ENCODE results near the gene VPS50.

DNA sequence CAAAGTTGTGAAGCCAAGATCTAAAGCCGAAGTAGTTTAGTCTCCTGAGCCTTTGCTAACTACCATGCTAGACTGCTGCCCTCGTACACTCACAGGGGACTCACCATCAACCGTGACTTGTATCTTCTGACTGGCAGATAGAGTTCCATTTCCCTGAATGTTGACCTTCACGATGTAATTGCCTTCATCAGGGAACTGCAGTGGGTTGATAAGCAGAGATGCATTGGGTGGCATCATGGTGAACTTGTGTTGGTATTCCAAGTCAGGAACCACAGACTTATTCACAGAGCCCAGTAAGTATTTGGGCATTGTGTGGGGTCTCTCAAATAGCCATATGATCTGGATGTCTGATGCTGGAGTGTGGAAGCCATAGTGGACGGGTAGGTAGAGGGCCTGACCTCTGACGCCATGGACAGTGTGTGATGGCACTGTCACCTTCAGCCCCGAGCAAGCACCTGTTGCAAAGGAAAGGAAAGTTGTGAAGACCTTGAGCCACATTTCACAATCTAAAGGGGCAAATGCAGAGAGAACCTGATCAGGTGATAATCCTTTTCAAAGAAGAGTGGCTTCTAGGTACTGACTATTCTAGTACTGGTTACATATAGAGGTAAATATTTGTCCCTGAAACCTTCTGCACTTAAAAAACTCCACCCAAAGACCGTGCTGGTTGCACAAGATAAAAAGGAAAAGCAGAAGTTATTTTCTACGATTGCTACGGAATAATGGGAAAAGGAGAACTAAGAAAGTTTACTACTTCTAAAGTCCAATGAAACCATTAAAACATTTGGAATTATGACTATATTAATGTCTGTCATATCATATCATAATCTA lies 13.0 kb upstream of the VPS50 start:
- TF ChIP-seq EZH2 (IDR thresholded peaks at IDR 0.05) (no peak), POLR2AphosphoS5 (IDR thresholded peaks at IDR 0.05; ENCODE audit: borderline replicate concordance, low read depth, low read length) (no peak)
